ENCODE data around the gene SPECC1L.

The SPECC1L gene

GRCh38 chr22:24429411-24430365, 159.1 kb downstream of the SPECC1L start:
- no peak for TF ChIP-seq CTCF (IDR thresholded peaks at IDR 0.05; ENCODE audit: low read depth, low read length)
- in situ Hi-C loops (cut with HindIII; ENCODE audit: low sequenced_read_pairs), result no loop called here
- peak; percentile 52 for DNase-seq (ENCODE audit: low read depth, low spot score)
- H3K4me3 ChIP-seq (ENCODE audit: low read depth, low read length), result no peak overlapping the region

- no peak for DNase-seq (ENCODE audit: low read depth, low spot score)
- no peak overlapping the region for H3K4me3 ChIP-seq (ENCODE audit: low read depth, low read length)
- TF ChIP-seq CTCF (IDR thresholded peaks at IDR 0.05; ENCODE audit: low read depth, low read length), result no peak
- in situ Hi-C loops (cut with HindIII; ENCODE audit: low sequenced_read_pairs), result no loop called here
These were observed 160.0 kb downstream of the SPECC1L start for GRCh38 chr22:24430431-24431308.

GRCh38 chr22:24431309-24432034, 160.8 kb downstream of the SPECC1L start:
- TF ChIP-seq CTCF (IDR thresholded peaks at IDR 0.05; ENCODE audit: low read depth, low read length), result no peak
- H3K4me3 ChIP-seq (ENCODE audit: low read depth, low read length), result no peak overlapping the region
- DNase-seq (ENCODE audit: low read depth, low spot score), result no peak
- in situ Hi-C loops (cut with HindIII; ENCODE audit: low sequenced_read_pairs), result no loop called here

GRCh38 chr22:24432059-24432853, 161.6 kb downstream of the SPECC1L start:
- TF ChIP-seq CTCF (IDR thresholded peaks at IDR 0.05; ENCODE audit: low read depth, low read length), result no peak
- in situ Hi-C loops (cut with HindIII; ENCODE audit: low sequenced_read_pairs), result no loop called here
- H3K4me3 ChIP-seq (ENCODE audit: low read depth, low read length), result no peak overlapping the region
- DNase-seq (ENCODE audit: low read depth, low spot score), result peak; percentile 60

GRCh38 chr22:24433001-24433827, 162.6 kb downstream of the SPECC1L start:
- TF ChIP-seq CTCF (IDR thresholded peaks at IDR 0.05; ENCODE audit: low read depth, low read length), result no peak
- no peak for DNase-seq (ENCODE audit: low read depth, low spot score)
- in situ Hi-C loops (cut with HindIII; ENCODE audit: low sequenced_read_pairs), result no loop called here
- H3K4me3 ChIP-seq (ENCODE audit: low read depth, low read length), result no peak overlapping the region

Measured in astrocyte of the spinal cord (primary cell).